ENCODE measurements around the gene DNAAF1.
"Not testable (repeated sequence)": the region's sequence is repeated elsewhere in the genome, so short reads cannot be mapped to it uniquely, and the experiment has no call there.

Gene DNAAF1

DNA sequence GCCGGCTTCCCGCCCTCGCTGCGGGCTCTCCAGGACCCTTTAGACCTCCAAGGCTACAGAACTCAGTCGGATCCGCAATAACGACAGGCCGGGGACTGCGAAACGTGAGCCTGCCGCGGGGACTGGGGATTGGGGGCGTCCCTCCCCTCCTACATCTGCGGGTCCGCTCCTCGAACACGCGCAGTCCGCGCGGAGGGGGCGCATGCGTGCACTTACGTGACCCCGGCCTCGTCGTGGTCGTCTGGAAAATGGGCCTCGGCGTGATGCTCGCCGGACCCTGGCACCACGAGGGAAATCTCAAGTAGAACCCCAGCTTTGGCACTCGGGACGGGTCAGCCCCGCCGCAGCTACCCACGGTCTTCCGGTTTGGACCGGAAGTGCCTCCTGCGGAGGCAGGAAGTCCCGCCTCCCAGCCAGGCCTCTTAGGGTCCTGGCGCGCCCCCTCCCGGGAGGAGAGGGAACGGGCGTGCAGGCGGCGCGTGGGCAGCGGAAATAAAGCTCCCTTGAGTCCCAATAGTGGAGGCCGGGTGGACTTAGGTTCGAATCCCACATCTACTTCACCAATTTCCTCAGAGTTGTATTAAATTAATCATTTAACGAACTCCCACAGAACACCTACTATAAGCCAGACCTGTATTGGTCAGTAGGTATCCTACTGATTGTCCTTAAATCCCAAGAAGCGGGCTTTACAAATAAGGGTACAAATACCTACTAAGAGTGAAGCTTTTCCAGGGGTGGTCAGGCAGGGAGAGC, 41.8 kb downstream of the DNAAF1 start, which contains the start of gene TAF1C:
Gene TAF1C (minus strand): TSS at position 373 of the 753 bp plus-strand sequence. CDS start 2,069 bp downstream, outside the sequence.
- DNase-seq = peak; percentile 76

GRCh38 chr16:84190731-84191388, 45.8 kb downstream of the DNAAF1 start, which contains the start of gene ADAD2:
Gene ADAD2 (plus strand): TSS chr16:84191157. CDS start chr16:84191231, 74 bp downstream.
- DNase-seq = no peak

DNA sequence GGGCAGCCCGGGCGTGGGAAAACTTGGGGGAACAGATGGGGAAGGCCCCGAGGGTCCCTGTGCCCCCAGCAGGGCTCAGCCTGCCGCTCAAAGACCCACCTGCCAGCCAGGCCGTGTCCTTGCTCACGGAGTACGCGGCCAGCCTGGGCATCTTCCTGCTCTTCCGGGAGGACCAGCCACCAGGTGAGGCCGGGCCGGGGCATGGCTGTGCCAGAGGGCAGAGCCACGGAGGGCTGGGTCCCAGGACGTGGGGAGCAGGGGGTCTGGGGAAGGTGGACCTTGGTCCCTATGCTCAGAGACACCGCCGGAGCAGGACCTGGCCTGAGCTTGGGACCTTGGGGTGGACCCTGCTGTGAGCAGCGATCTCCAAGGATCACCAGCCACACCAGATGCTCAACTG, 46.4 kb downstream of the DNAAF1 start:
- no peak for DNase-seq

GRCh38 chr16:84193480-84193879, 48.4 kb downstream of the DNAAF1 start:
- no peak for DNase-seq

DNA sequence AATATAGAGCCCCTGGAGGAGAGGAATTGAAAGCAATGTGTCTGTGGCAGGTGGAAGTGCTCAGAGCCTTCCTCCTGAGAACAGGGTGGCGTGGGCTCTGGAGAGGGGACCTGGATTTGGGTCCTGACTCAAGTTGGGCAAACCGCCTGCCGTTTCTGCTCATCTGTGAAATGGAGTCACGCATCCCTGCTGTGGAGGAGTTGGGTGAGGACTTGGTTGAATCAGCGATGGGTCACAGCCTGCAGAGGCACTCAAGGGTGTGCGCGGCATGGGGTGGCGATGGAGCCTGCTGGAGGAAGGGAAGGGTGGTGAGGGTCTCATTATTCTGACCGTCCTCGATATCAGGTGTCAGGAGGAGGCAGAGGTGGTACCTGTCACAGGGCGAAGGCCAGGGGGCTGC, 48.9 kb downstream of the DNAAF1 start:
- DNase-seq = no peak

DNA sequence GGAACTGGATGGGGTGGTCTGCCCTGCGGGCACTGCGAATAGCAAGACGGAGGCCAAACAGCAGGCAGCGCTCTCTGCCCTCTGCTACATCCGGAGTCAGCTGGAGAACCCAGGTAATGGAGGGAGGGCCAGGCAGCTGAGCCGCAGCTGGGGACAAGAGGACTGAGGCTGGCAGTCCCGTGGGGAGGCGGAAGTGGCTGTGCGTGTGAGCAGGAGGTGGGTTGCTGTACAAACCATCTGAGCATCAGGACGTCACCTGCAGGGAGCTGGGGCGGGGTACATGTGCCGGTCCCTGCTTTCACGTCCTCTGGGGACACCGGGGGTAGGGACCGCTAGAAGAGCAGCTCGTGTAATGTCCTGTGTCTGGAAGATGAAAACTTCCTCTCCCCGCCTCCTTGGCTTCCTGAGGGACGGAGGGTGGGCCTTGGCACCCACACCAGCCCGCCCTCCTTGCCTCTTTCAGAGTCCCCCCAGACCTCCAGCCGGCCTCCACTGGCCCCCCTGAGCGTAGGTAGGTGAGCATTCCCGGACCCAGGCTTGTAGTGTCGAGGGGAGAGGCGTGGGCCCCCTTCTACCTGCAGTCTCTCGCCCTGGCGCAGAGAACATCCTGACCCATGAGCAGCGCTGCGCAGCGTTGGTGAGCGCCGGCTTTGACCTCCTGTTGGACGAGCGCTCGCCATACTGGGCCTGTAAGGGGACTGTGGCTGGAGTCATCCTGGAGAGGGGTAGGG, 49.5 kb downstream of the DNAAF1 start:
- DNase-seq = no peak

GRCh38 chr16:84195201-84196093, 50.3 kb downstream of the DNAAF1 start:
- no peak for DNase-seq

GRCh38 chr16:84196101-84196500, 51.0 kb downstream of the DNAAF1 start:
- DNase-seq = no peak

GRCh38 chr16:84196727-84197394, 51.8 kb downstream of the DNAAF1 start:
- no peak for DNase-seq

DNA sequence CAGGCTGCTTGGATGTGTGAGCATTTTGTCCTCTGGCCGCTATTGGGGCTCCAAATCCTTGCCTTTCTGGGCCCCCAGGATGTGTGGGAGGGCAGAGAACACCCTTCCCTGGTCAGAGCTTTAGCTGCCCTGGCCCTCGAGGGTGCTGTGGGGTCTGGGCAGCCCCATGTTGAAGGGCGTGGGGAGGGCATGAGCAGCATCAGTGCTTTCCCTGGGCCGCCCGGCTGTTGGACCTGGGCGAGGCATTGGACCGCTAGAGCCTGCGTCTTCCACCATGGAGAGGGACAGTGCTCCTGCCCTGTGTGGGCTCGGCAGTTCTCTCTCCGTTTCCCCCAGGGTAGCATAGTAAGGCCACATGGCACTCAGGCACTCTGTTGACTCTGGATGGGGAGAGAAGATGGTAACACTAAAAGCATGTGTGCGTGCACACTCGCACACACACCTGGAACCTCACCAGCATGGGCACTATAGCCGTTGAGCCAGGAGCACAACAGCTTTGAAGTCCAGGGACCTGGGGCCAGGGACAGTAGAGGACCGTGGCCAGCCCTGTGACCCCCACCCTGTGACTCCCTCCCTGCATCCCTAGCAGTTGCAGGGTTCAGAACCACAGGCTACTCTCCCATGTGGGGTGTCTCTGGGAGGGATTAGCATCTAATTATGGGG, 52.5 kb downstream of the DNAAF1 start:
- no peak for DNase-seq

- DNase-seq = no peak
Measured at GRCh38 chr16:84198401-84198800, 53.3 kb downstream of the DNAAF1 start.

DNA sequence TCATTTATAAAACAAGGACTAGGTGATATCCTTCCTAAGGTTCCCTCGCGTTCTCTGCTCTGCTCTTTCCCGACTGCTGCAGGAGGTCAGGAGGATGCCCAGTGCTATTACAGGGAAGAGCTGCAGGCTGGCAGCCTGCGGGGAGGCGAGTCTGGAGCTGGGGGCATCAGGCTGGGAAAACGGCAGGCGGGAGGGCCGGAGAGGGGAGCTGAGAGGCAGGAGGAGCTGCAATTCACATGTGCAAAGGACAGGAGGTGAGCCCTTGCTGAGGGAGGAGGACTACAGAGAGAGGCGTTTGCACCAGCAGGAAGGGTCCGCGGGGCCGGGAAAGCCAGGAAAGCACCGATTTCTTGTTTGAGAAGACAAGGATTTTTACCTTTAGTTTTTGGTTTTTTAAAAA, 54.0 kb downstream of the DNAAF1 start:
- no peak for DNase-seq

DNA sequence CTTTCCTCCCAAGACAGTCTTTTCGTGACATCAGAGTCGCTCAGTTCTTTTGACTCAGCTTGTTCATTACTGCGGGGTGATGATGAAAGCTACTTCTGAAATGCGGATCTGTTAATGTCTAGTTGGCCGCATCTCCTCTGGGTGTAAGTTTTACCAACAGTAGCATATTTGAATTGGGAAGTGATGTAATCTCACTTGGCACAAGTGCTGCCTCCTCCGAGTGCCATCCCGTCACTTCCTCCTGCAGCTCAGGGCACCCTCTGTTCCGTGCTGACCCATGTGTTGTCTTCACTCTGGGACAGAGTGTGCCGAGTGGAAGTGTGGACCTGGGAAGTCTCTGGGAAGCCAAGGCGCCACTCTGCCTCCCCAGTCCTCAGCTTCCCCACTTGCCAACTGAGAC, 54.8 kb downstream of the DNAAF1 start:
- no peak for DNase-seq

DNA sequence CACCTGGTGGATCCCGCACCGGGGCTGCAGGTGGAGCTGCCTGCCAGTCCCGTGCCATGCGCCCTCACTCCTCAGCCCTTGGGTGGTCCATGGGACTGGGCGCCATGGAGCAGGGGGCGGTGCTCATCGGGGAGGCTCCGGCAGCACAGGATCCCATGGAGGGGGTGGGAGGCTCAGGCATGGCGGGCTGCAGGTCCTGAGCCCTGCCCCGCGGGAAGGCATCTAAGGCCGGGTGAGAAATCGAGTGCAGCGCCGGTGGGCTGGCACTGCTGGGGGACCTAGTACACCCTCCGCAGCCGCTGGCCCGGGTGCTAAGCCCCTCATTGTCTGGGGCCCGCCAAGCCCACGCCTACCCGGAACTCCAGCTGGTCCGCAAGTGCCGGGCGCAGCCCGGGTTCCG, 59.4 kb downstream of the DNAAF1 start:
- DNase-seq = not testable (repeated sequence)

DNA sequence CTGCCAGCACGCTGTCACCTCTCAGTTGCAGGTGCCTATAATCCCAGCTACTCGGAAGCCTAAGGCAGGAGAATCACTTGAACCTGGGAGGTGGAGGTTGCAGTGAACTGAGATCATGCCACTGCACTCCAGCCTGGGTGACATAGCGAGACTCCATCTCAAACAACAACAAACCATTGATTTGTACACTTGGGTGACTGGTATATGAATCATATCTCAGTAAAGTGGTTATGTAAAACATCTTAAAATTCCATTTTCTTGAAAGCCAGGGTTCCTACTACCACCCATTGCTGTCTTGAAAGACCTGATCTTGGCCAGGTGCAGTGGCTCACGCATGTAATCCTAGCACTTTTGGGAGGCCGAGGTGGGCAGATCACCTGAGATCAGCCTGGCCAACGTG, 60.0 kb downstream of the DNAAF1 start:
- DNase-seq = not testable (repeated sequence)

GRCh38 chr16:84205976-84206691, 61.0 kb downstream of the DNAAF1 start:
- DNase-seq = no peak

GRCh38 chr16:84207251-84207650, 62.1 kb downstream of the DNAAF1 start:
- DNase-seq = no peak

- no peak for DNase-seq
Measured at GRCh38 chr16:84207879-84208278, 62.8 kb downstream of the DNAAF1 start.

DNA sequence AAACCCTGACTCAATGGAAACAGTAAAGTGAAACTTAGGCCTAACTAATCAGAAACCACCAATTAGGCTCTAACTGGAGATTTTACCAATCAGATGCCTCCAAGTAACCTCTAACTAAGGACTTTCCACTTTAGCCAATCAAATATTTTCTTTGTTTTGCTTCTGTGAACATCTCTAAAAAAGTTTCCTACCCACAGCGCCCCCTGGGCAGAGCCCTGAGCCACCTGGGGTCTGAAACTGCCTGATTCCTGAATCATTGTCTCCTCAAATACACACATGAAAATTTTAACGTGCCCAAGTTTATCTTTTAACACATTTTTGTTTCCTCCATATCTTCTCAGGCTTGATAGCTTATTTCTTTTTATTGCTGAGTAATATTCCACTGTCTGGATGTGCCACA, 64.9 kb downstream of the DNAAF1 start:
- no peak for DNase-seq

DNA sequence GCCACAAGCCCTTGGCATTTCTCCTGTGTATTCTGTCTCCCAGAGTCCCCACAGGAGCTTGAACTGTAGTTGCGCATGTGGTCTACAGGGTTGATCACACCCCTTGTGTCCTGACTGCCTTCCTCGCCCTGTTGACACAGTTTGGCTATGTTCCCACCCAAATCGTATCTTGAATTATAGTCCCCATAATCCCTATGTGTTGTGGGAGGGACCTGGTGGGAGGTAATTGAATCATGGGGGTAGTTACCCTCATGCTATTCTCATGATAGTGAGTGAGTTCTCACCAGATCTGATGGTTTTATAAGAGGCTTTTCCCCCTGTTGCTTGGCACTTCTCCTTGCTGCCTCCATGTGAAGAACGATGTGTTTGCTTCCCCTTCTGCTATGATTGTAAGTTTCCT, 67.0 kb downstream of the DNAAF1 start:
- no peak for DNase-seq

- no peak for DNase-seq
Measured at GRCh38 chr16:84212631-84213030, 67.5 kb downstream of the DNAAF1 start.
